Stimulated activated CD4-positive, alpha-beta T cell treated with anti-CD3 and anti-CD28 coated beads, Interleukin-4, amount 100 ng/mL, for 1 hour (primary cell): ENCODE results near the gene C9orf78.

Source experiments
- DNase-seq: peaks from one replicate; pipeline ENCODE4 v3.0.0-alpha.2; 2020

C9orf78 gene

GRCh38 chr9:129839324-129840023 lies 4.4 kb upstream of the C9orf78 start:
- no peak for DNase-seq

- DNase-seq: no peak
These were observed 3.7 kb upstream of the C9orf78 start for GRCh38 chr9:129838707-129839259.

GRCh38 chr9:129836311-129837007 lies 1.4 kb upstream of the C9orf78 start:
- peak; percentile 61 for DNase-seq

- DNase-seq: no peak
These were observed 767 bp upstream of the C9orf78 start for GRCh38 chr9:129835860-129836223.

GRCh38 chr9:129834489-129835127 lies 467 bp downstream of the C9orf78 start:
- DNase-seq: peak; percentile 40

GRCh38 chr9:129832982-129833381 lies 2.1 kb downstream of the C9orf78 start:
- no peak for DNase-seq

GRCh38 chr9:129828969-129829368 lies 6.1 kb downstream of the C9orf78 start:
- DNase-seq: no peak

- DNase-seq: no peak
These were observed 7.0 kb downstream of the C9orf78 start for GRCh38 chr9:129828051-129828450.

- DNase-seq: no peak
These were observed 8.3 kb downstream of the C9orf78 start for GRCh38 chr9:129826759-129827158.

GRCh38 chr9:129826344-129826743 lies 8.7 kb downstream of the C9orf78 start:
- DNase-seq: no peak

GRCh38 chr9:129823935-129824601 lies 11.0 kb downstream of the C9orf78 start, which contains the start of gene TOR1A:
Gene TOR1A, minus strand, starts transcription at chr9:129824136. Its CDS starts 51 bp downstream, at chr9:129824085.
- DNase-seq: peak; percentile 92

GRCh38 chr9:129823542-129823934 lies 11.5 kb downstream of the C9orf78 start:
- no peak for DNase-seq

GRCh38 chr9:129822898-129823541 lies 12.1 kb downstream of the C9orf78 start:
- DNase-seq: no peak

GRCh38 chr9:129816501-129817435 lies 18.3 kb downstream of the C9orf78 start:
- no peak for DNase-seq

GRCh38 chr9:129815278-129815677 lies 19.8 kb downstream of the C9orf78 start:
- no peak for DNase-seq

GRCh38 chr9:129814432-129815223 lies 20.4 kb downstream of the C9orf78 start:
- DNase-seq: no peak

GRCh38 chr9:129813661-129814060 lies 21.4 kb downstream of the C9orf78 start:
- no peak for DNase-seq

GRCh38 chr9:129812385-129812784 lies 22.7 kb downstream of the C9orf78 start:
- no peak for DNase-seq

GRCh38 chr9:129811967-129812363 lies 23.1 kb downstream of the C9orf78 start:
- no peak for DNase-seq

GRCh38 chr9:129810788-129811187 lies 24.3 kb downstream of the C9orf78 start:
- DNase-seq: no peak

- no peak for DNase-seq
These were observed 25.0 kb downstream of the C9orf78 start for GRCh38 chr9:129810116-129810515.
